ENCODE measurements around the gene ZFAND3. TPM values are rescaled to one million over a fixed set of nuclear protein-coding genes. Genes with fewer than 3 reads are reported as not detected.
A peak's percentile ranks its signal among the peaks of the same experiment; 100 is the strongest.
"Not testable (repeated sequence)": the region's sequence is repeated elsewhere in the genome, so short reads cannot be mapped to it uniquely, and the experiment has no call there.

ZFAND3 gene
- total RNA-seq, 1 donor from 2014 or later = 62.2 TPM

DNA sequence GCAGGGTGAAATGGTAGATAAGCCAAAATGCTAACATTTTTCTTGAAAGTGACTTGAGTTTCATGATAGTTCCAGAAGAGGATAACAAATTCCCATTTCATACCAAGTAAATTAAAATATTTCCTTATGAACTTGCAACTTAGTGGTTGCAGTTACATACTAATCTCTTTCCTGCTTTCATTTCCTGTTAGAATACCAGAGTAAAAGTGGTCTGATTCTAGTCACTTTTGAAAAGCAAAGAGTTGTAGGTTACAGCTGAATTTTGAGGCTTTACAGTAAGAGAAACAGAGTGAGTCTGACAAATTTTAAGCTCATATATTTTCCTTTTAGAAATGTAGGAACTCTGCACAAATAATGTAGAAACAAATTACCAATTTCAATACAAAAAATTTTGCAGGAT lies 117.4 kb downstream of the ZFAND3 start:
- no peak for DNase-seq (ENCODE audit: low read depth)

DNA sequence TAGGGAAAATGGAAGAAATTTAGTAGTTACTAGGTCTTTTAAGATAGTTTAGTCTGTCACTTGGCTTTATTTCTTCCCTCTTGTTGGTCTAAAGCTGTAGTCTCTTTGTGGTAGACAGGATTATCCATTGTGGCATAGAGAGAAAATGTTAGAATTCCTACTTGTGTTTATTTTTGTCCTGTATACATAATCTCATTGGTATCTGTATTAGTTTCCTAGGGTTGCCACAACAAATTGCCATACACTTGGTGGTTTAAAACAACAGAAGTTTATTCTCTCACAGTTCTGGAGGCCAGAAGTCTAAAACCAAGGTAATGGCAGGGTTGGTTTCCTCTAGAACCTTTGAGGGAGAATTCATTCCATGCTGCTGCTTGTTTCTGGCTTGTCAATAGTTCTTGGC lies 119.4 kb downstream of the ZFAND3 start:
- DNase-seq (ENCODE audit: low read depth) = peak; percentile 15

DNA sequence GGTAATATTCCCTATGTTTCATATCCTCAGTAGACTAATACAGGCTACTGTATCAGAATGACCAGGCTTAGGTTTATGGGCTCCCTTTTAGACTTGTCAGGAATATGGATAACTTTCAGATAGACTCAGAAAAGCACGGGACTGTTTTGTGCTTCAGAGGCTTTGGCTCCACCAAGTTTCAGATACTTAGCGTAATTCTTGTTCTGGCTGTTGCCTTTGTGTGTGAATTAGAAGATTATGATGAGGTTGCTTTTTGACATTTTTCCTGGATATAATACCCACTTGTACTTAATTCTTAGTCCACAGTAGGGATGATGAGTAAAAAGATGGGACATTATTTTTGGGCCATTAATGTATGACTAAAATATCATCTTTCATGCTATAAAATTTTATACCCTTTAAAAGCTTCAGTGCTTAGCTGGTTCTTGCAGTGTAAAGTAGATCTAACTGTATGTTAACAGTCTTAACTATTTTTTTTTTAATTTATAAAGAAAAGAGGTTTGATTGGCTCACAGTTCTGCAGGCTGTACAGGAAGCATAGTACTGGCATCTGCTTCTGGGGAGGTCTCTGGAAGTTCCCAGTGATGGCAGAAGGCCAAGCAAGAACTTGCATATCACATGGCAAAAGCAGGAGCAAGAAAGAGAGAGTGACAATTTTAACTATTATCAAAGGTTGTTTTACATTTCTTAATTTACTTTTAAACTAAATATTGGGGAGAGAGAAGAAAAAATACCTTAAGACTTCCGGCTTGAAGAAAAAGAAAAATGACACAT lies 120.7 kb downstream of the ZFAND3 start:
- DNase-seq (ENCODE audit: low read depth) = peak; percentile 44

DNA sequence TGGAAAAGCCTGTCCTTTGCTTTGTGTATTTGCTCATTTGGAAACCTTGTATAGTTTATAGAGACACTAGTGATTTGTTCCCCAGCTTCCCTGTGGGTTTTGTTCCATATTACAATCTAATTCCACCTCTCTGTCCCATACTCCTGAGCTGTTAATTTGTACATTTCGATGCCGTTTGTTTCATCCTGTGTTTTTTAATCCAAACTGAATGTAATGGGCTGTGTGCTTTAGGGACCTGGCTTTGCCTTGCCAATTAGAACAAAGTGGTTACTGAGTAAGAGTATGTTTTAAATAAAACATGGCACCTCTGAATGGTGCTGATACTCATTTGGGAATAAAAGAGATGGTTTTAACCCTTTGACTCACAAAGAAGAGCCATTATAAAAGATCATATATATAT lies 122.3 kb downstream of the ZFAND3 start:
- DNase-seq (ENCODE audit: low read depth) = no peak

DNA sequence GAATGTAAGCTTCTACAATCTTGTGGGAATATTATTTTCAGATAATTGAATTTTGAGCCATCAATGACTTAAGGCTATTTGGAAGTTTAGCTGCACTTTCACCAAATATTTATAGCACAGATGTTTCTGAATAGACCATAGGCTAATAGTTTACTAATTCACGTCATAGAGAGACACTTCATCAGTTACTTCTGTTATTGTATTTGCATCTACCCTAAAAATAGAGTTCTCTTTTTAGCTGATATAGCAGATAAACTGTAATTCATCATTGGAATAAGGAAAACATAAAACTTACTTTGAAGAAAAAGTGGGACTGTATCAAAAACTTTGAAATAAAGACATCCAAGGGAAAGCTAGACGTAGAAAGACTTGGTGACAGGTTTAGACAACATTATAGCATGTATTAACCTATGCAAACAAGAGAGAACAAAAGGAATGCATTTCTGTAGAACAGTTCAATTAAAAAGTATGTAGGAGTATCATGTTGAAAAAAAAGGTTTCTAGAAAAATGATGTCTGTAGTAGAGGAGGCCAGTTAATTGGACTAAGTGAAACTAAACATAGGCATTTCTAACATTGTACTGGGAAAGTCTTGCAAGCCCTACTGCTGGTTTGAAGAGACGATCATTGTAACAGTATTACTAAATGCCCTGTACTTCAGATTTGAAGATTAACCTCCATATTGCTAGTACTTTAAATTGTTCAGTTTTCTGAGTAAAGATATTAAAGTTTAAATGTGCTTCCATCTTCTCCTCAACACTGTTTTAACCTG lies 123.3 kb downstream of the ZFAND3 start:
- no peak for DNase-seq (ENCODE audit: low read depth)

DNA sequence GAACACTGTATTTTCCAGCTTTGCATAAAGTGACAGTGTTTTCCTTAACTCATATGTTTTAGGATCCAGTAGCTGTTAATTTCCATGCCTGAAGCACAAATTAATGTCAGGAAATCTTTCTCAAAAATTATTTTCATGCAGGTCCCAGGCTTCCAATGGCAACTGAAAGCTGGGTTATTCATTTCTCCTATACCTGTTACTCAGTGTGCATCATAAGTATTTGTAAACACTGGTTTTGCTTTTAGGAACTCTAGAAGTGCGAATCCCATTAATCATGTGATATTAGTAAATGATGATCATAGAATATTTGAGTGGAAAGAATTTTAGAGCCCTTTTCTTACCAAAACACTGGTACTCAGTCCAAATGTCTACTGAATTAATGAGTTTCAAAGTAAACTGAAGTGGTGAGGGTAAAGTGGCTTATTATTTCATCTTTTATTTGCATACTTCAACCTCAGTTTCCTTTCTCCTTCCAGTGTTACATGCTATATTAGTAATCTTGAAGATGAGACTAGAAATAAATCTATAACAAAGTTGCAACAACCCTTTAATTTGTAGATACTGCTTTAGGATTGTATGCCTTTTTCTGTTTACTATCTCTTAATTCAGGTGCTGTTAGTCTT lies 124.0 kb downstream of the ZFAND3 start:
- no peak for DNase-seq (ENCODE audit: low read depth)

DNA sequence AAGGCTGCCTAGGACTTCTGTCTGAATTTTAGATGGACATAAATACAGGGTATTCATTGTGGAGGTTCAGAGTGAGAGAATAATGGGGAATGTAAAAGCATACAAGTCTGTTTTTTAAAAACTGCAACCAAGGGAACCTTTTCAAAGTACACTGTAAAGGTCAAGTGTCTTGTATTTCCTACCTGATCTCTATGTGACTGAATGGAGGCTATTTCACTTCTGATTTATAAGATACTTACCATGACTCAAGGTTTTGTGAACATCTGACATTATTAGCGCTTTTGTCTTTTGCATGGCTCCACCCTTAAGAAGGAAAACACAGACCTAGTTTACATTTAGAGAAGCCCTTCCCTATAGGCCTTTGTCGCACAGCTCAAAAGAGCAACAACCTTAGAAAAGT lies 126.5 kb downstream of the ZFAND3 start:
- DNase-seq (ENCODE audit: low read depth) = no peak

DNA sequence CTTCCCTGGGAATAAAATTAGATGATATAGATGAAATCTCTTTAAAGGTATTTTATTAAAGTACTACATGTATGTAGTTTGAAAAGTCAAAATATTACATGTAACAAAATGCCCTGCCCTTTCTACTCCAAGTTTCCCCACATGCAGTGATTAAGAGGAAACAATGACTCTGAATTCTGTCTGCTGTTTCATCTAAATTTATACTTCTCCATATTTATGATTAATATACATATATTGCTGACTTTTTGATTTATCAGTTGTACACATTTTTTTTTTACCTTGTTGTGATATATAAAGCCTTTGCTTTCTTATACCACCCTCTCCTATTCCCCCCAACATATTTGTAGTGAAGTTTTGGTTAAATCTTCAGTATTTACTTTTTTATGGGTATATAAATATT lies 127.9 kb downstream of the ZFAND3 start:
- DNase-seq (ENCODE audit: low read depth) = no peak

DNA sequence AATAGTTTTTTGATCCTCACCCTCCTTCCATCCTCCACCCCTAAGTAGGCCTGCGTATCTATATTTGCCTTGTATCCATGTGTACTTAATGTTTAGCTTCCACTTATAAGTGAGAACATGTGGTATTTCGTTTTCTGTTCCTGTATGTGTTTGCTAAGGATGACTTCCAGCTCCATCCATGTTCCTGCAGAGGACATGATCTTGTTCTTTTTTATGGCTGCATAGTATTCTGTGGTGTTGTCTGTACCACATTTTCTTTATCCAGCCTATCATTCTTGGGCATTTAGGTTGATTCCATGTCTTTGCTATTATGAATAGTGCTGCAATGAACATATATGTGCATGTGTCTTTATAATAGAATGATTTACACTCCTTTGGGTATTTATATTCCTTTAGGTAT lies 129.1 kb downstream of the ZFAND3 start:
- not testable (repeated sequence) for DNase-seq (ENCODE audit: low read depth)

DNA sequence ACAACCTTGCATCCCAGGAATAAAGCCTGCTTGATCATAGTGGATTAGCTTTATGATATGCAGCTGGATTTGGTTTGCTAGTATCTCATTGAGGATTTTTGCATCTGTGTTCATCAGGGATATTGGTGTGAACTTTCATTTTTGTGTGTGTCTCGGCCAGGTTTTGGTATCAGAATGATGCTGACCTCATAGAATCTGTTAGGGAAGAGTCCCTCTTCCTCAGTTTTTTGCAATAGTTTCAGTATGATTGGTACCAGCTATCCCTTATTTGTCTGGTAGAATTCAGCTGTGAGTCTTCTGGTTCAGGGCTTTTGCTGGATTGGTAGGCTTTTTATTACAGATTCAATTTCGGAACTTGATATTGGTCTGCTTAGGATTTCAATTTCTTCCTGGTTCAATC lies 132.5 kb downstream of the ZFAND3 start:
- DNase-seq (ENCODE audit: low read depth) = no peak

DNA sequence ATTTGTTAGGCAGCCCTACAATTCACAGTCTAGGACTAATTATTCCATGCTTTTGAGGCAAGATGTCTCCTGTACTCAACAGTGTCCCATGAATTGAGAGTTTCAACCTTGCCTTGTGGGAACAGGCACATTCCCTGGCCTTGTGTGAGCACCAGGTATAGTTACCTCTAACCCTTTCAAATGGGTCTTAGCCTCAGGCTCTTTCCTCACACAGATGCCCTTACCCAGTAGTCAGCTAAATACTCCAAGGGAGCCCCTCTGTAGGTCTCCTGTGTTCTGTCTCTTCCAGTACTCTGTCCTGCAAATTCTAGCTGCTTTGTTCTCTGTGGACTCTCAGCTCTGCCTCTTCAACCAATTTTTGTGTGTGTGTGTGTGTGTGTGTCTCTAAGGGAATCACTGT lies 135.3 kb downstream of the ZFAND3 start:
- no peak for DNase-seq (ENCODE audit: low read depth)

DNA sequence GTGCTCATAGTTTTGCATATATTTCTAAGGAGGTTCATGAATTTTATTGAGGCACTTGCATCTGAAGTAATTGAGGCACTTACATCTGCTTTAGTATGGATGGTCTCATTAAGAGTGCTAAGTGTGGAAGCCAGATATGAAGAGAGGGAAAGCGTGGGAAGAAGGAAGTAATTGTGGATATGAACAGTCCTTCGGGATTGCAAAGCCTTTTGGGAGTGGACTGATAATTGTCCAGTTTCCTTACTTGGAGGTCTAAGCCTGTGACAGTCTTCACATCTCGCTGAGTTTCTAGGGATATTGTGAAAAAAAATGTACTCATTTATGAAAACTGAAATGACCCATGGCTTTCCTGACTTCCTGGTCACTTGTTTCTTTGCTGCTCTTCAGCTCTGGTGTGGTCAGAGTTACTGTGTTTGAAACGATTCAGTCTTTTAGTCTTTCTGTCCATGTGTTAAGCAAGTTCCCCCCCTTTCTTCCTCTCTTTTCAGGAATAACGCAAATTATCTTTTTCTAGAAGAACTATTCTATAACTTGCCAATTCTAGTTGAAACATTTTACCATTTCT lies 137.3 kb downstream of the ZFAND3 start:
- DNase-seq (ENCODE audit: low read depth) = no peak

DNA sequence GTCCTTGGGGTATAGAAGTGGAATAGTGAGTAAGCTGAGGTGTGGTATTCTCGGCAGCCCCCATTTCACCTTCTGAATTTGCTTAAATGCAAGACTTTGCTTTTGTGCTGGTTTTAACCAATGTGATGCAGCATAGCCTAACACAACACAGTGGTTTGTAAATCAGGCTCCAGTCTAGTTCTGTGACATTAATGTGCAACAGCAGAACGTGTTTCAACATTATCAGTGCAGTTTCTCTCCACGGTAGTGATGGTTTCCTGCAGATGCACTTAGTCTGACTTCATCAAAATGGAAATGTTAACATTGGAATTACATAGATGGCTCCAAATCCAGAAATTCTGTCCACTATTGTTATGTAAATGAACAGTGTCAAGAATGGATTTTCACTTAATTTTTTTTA lies 139.5 kb downstream of the ZFAND3 start:
- DNase-seq (ENCODE audit: low read depth) = no peak

DNA sequence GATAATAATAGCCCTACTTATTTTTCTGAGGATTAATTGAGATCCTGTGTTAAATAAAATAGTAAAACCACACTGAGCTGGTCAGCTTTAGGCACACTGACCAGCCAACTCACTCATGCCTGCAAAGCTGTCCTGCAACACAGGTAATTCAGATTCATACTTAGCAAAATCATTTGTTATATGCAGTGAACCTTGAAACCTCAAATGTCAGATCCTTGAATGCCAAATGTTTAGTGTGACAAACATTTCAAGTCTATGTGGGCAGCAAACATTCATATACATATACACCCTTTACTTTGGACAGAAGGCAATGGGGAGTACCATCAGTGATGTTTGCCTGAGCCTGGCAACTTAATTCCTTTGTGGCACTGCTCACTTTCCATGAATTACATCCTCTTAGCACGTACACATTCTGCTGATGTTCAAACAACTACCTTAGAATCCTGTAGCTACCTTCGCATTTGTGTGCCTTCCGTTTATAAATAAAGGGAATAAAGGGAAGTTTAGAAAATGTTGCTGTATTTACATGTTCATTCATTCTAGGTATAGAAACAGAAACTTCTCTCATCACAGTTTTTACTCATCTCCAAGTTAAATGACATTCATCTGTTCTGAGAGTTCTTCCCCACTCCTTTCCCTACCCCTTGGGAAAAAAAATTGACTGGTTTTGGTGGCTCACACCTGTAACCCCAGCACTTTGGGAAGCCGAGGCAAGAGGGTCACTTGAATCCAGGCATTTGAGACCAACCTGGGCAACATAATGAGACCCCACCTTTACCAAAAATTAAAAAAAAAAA lies 140.8 kb downstream of the ZFAND3 start:
- DNase-seq (ENCODE audit: low read depth) = peak; percentile 53

DNA sequence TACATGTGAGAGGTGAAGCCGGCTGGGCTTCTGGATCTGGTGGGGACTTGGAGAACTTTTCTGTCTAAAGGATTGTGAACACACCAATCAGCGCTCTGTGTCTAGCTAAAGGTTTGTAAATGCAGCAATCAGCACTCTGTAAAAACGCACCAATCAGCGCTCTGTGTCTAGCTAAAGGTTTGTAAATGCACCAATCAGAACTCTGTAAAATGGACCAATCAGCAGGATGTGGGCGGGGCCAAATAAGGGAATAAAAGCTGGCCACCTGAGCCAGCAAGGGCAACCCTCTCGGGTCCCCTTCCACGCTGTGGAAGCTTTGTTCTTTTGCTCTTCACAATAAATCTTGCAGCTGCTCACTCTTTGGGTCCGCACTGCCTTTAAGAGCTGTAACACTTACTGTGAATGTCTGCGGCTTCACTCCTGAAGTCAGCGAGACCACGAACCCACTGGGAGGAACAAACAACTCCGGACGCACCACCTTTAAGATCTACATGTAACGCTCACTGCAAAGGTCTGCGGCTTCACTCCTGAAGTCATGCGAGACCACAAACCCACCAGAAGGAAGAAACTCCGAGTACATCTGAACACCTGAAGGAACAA lies 143.1 kb downstream of the ZFAND3 start:
- DNase-seq (ENCODE audit: low read depth) = not testable (repeated sequence)

DNA sequence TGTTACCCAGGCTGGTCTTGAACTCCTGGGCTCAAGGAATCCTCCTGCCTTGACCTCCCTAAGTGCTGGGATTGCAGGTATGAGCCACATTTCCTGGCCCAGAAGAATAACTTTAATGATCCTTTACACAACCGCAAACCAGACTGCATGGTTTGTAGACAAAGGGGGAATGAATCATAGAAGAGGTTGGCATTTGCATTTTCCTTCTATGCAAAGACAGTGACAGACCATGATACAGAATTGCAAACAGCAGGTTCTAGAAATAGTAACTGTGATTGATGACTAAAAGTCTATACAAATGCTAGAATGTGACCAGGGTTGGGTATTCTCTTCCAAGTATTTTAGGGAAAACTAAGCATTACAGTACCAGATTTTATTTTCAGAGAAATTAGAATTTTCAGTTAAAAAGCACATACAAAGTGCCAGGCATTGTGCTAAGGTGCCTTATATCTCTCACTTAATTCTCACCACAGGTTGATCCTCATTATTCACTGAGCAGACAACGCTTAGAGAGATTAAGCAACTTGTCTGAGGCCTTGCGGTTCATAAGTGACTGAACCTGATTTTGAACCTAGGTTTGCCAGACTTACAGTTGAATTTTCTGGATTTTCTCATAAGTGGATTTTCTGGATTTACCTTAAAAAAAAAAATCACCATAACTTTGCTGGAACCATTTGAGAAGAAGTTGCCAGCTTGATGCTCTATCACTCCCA lies 146.6 kb downstream of the ZFAND3 start:
- peak; percentile 95 for DNase-seq (ENCODE audit: low read depth)

DNA sequence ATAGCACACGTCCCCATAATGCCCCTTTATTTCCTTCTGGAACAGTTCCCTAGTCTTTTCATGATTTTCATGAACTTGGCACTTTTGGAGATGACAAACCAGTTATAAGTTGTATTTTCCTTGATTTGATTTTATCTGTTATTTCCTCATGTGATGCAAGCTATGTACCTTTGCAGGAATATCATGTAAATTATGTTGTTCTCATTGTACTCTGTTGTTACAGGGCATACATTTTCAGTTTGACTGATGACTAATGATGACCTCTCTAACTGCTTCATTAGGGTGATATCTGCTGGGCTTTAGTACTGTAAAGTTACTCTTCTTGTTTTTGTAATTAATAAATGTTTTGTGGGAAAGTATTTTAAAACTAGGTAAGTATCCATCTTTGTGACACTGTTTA lies 147.3 kb downstream of the ZFAND3 start:
- DNase-seq (ENCODE audit: low read depth) = peak; percentile 27

DNA sequence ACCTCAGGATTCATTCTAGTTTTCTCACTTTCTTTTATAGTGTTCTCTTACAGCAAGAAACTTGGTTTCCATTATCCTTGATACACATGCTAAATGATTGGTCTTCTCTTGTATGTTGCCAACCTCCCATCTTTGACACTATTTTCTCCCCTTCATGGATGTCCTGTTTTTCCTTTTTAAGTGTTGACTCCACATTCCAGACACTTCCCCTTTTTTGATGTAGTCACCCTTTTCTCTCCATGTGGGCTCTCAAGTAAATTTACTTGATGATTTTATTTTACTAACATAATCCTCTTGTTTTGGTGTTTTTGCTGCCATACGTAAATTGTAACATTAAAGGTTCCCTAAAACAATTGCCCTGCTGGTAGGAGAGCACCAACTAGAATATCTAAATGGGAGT lies 148.1 kb downstream of the ZFAND3 start:
- DNase-seq (ENCODE audit: low read depth) = no peak

DNA sequence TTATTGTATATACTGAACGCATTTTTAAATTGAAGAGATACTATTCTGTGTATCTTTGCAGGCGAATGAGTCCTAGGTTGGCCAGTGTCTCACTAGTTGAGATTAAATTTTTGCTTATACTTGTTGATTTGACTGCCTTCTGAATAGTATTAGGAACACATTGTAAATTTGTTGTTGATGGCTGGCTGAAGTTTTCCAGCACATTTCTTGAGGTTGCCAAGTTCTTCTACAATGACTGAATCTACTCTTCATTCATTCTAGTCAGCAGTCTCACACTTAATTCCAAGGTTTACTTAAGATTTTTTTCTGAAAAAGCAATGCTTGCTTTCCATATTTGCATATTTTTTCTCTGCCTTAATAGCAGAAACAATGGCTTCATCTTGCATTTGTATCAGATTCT lies 151.7 kb downstream of the ZFAND3 start:
- no peak for DNase-seq (ENCODE audit: low read depth)

DNA sequence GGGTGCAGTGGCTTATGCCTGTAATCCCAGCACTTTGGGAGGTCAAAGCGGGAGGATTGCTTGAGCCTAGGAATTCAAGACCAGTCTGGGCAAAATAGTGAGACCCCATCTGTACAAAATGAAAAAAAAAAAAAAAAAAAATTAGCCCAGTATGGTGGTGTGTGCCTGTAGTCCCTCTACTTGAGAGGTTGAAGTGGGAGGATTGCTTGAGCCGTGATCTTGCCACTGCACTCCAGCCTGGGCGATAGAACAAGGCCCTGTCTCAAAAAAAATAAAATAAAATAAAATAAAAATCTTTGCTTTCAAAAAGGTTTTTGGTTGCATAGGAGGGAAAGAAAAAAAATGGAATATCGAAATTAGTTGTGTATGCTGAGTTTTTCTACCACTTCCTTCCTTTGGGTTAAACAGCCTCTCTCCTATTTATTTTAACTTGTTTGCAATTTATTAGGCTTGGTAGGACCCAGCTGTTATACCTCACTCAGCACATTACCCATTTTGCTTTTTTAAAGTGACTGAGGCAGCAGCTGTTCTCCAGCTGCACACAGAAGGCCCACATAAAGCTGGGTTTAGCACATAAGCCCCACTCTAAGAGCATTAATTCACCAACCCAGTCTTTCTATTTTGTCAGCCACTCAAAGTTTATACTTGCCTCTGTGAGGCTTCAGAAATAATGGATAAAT lies 152.3 kb downstream of the ZFAND3 start:
- no peak for DNase-seq (ENCODE audit: low read depth)

Measured in renal cortical epithelial cell (primary cell).